Fibroblast of mammary gland (primary cell): Measurements from ENCODE around the gene SPAG5.

Experiments used
- DNase-seq: peaks from one replicate; pipeline ENCODE4 v3.0.0-alpha.2; 2010; ENCODE audit warnings: low read depth
- H3K4me3 ChIP-seq: 2 replicates; pipeline ENCODE4 v1.5.1; 2011; ENCODE audit warnings: low read depth, mild to moderate bottlenecking, low read length, moderate library complexity; ENCODE audit not compliant: control insufficient read depth
- CTCF ChIP-seq: conservative IDR thresholded peaks from 2 replicates; pipeline ENCODE4 v1.5.1; 2011; ENCODE audit warnings: low read depth, low read length, inconsistent platforms; ENCODE audit not compliant: control insufficient read depth, insufficient read depth

The SPAG5 gene

GRCh38 chr17:28528327-28529012 lies 70.4 kb downstream of the SPAG5 start:
- no peak overlapping the region for H3K4me3 ChIP-seq
- no peak for DNase-seq
- TF ChIP-seq CTCF = no peak

- DNase-seq = no peak
- H3K4me3 ChIP-seq = no peak overlapping the region
- TF ChIP-seq CTCF = no peak
Measured at GRCh38 chr17:28527859-28528258, 71.0 kb downstream of the SPAG5 start.
